PC-3 (cell line): ENCODE measurements around the gene CNKSR3. TPM values are rescaled to one million over a fixed set of nuclear protein-coding genes. Genes with fewer than 3 reads are reported as not detected.

Experiments
- ATAC-seq: fragments of 200-7000 bp; cut with Tn5 transposase; 2 replicates; pipeline ENCODE4 v1.9.1; 2020; ENCODE audit warnings: mild to moderate bottlenecking, moderate library complexity
- BruUV-seq: library from RNA; stranded (reverse); fragments of 400-500 nt; replicated peaks from 2 replicates; lab custom pipeline; 2021; lab: Mats Ljungman, UMichigan
- CTCF ChIA-PET: fragments of 300-600 bp; sonication (Branson Sonifier 250); formaldehyde crosslinking; loops from one replicate; lab custom pipeline; 2022; ENCODE audit warnings: antibody characterized with exemption; lab: Charles Lee
- POLR2A ChIA-PET: fragments of 300-600 bp; sonication (Branson Sonifier 250); formaldehyde crosslinking; loops from one replicate; lab custom pipeline; 2022; ENCODE audit warnings: antibody characterized with exemption; ENCODE audit not compliant: unreplicated experiment; lab: Charles Lee
- DNase-seq: peaks from one replicate; pipeline ENCODE4 v3.0.0-alpha.2; 2015
- H2AFZ ChIP-seq: fragments of 300-600 bp; sonication (generic); 2 replicates; pipeline ENCODE4 v1.6.0; 2016; ENCODE audit warnings: antibody characterized with exemption, low read length
- H3F3A ChIP-seq: fragments of 300-600 bp; sonication (generic); one replicate; pipeline ENCODE4 v1.6.0; 2017; ENCODE audit warnings: antibody characterized with exemption, low read length, control low read depth, mild to moderate bottlenecking; ENCODE audit not compliant: unreplicated experiment
- H3K27ac ChIP-seq: fragments of 300-600 bp; sonication (generic); 2 replicates; pipeline ENCODE4 v1.5.1; 2016; ENCODE audit warnings: mild to moderate bottlenecking, low read length
- H3K27me3 ChIP-seq: fragments of 300-600 bp; sonication (generic); 2 replicates; pipeline ENCODE4 v1.6.1; 2016; ENCODE audit warnings: low read length, mixed read lengths
- H3K36me3 ChIP-seq: fragments of 300-600 bp; sonication (generic); 2 replicates; pipeline ENCODE4 v1.6.1; 2016; ENCODE audit warnings: low read depth, mixed run types, low read length, mixed read lengths
- H3K4me1 ChIP-seq: fragments of 300-600 bp; sonication (generic); 2 replicates; pipeline ENCODE4 v1.5.1; 2016; ENCODE audit warnings: low read length; ENCODE audit not compliant: insufficient read depth
- H3K4me2 ChIP-seq: fragments of 300-600 bp; sonication (generic); 2 replicates; pipeline ENCODE4 v1.6.0; 2016; ENCODE audit warnings: low read length
- H3K4me3 ChIP-seq: fragments of 300-600 bp; sonication (generic); 2 replicates; pipeline ENCODE4 v1.5.1; 2016; ENCODE audit warnings: mild to moderate bottlenecking, low read length, mixed read lengths
- H3K79me2 ChIP-seq: fragments of 300-600 bp; sonication (generic); 2 replicates; pipeline ENCODE4 v1.6.1; 2017; ENCODE audit warnings: low read length, mixed read lengths
- H3K9ac ChIP-seq: fragments of 300-600 bp; sonication (generic); 2 replicates; pipeline ENCODE4 v1.6.0; 2016; ENCODE audit warnings: mild to moderate bottlenecking, low read length
- H3K9me2 ChIP-seq: fragments of 300-600 bp; sonication (generic); replicated peaks from 2 replicates; pipeline ENCODE4 v1.6.1; 2016; ENCODE audit warnings: mixed run types, low read length, mixed read lengths
- H3K9me3 ChIP-seq: fragments of 300-600 bp; sonication (generic); 2 replicates; pipeline ENCODE4 v1.6.1; 2016; ENCODE audit warnings: low read length, mixed read lengths
- H4K20me1 ChIP-seq: fragments of 300-600 bp; sonication (generic); 2 replicates; pipeline ENCODE4 v1.6.1; 2016; ENCODE audit warnings: low read length, mixed read lengths
- CTCF ChIP-seq: fragments of 300-600 bp; sonication (generic); conservative IDR thresholded peaks from 2 replicates; pipeline ENCODE4 v1.5.1; 2017; ENCODE audit warnings: antibody characterized with exemption, low read depth, mild to moderate bottlenecking, low read length
- EZH2 ChIP-seq: fragments of 300-600 bp; sonication (generic); IDR thresholded peaks from one replicate; pipeline ENCODE4 v1.6.1; 2017; ENCODE audit warnings: antibody characterized with exemption, mild to moderate bottlenecking, low read length; ENCODE audit not compliant: unreplicated experiment
- EZH2phosphoT487 ChIP-seq: fragments of 300-600 bp; sonication (generic); IDR thresholded peaks from 2 replicates; pipeline ENCODE4 v1.6.1; 2018; ENCODE audit warnings: mild to moderate bottlenecking, antibody characterized with exemption, low read length, borderline replicate concordance
- intact Hi-C: fragments of 100-400 bp; cut with micrococcal nuclease; formaldehyde crosslinking; loops from 2 replicates; pipeline ENCODE4 v1.9.0; 2023
- total RNA-seq: library from RNA; depleted of rRNA; stranded (reverse); fragments of >200 nt; gene quantifications from 2 replicates; pipeline ENCODE4 v1.2.3, GENCODE V29; 2014

CNKSR3 gene
- total RNA-seq, 1 experiment from 2014 or later: 3.2 TPM

GRCh38 chr6:154371281-154371680, 139.2 kb downstream of the CNKSR3 start:
- intact Hi-C loops: loop anchor here (5.0 kb wide), 1 partner anchor 86 kb away; no protein-coding TSS in a partner anchor
- CTCF ChIA-PET: interaction anchor here (1.4 kb wide), 1 partner anchor 94 kb away, joined by 10 read pairs; no protein-coding TSS in a partner anchor
- H3K27ac ChIP-seq: no peak overlapping the region
- H3K79me2 ChIP-seq: no peaks in the 10 kb centered on the region
- no peaks in the 10 kb centered on the region for H3K4me1 ChIP-seq
- H3K27me3 ChIP-seq: no peaks in the 10 kb centered on the region
- TF ChIP-seq EZH2: no peak
- TF ChIP-seq CTCF: no peak
- no peak for TF ChIP-seq EZH2phosphoT487
- H3K4me3 ChIP-seq: no peak overlapping the region
- H3K9me2 ChIP-seq: no peaks in the 10 kb centered on the region
- no peak for DNase-seq
- H3K4me2 ChIP-seq: no peak overlapping the region
- no peaks in the 10 kb centered on the region for H4K20me1 ChIP-seq
- no peak for ATAC-seq
- H3K9ac ChIP-seq: no peak overlapping the region
- H2AFZ ChIP-seq: no peak overlapping the region
- no TSS peak for BruUV-seq
- no peaks in the 10 kb centered on the region for H3K9me3 ChIP-seq
- H3F3A ChIP-seq: no peaks in the 10 kb centered on the region
- H3K36me3 ChIP-seq: no peaks in the 10 kb centered on the region
- POLR2A ChIA-PET: no interaction called here

GRCh38 chr6:154370545-154370944, 139.9 kb downstream of the CNKSR3 start:
- H3K36me3 ChIP-seq: no peaks in the 10 kb centered on the region
- no peak overlapping the region for H3K9ac ChIP-seq
- 0 out of 2 replicates have a peak overlapping the region, but pooled peaks have one; percentile 20 for H3K4me2 ChIP-seq
- no peaks in the 10 kb centered on the region for H3K27me3 ChIP-seq
- ChIA-PET POLR2A (no interaction called here), CTCF (interaction anchor here (0.5 to 1.4 kb wide), 3 partner anchors 93 to 364 kb away, joined by 3 to 10 read pairs (median 6); no protein-coding TSS in a partner anchor)
- DNase-seq: peak; percentile 47
- BruUV-seq: no TSS peak
- intact Hi-C loops: loop anchor here (1.0 to 5.0 kb wide), 5 partner anchors 40 to 216 kb away; no protein-coding TSS in a partner anchor
- H4K20me1 ChIP-seq: no peaks in the 10 kb centered on the region
- H3K9me3 ChIP-seq: no peaks in the 10 kb centered on the region
- no peaks in the 10 kb centered on the region for H3K4me1 ChIP-seq
- H2AFZ ChIP-seq: no peak overlapping the region
- H3K4me3 ChIP-seq: no peak overlapping the region
- H3K9me2 ChIP-seq: no peaks in the 10 kb centered on the region
- H3K27ac ChIP-seq: no peak overlapping the region
- no peaks in the 10 kb centered on the region for H3F3A ChIP-seq
- peak; percentile 76 for ATAC-seq
- H3K79me2 ChIP-seq: no peaks in the 10 kb centered on the region
- TF ChIP-seq EZH2phosphoT487: no peak
- TF ChIP-seq CTCF: peak; percentile 61

- Histone ChIP-seq H3K36me3 (no peaks in the 10 kb centered on the region), H3K79me2 (no peaks in the 10 kb centered on the region), H3F3A (no peaks in the 10 kb centered on the region), H3K27me3 (no peaks in the 10 kb centered on the region), H3K9me2 (no peaks in the 10 kb centered on the region), H3K4me3 (no peak overlapping the region), H3K27ac (no peak overlapping the region), H3K9me3 (no peaks in the 10 kb centered on the region), H3K9ac (no peak overlapping the region), H2AFZ (no peak overlapping the region), H3K4me2 (no peak overlapping the region), H3K4me1 (no peaks in the 10 kb centered on the region), H4K20me1 (no peaks in the 10 kb centered on the region)
- ChIA-PET POLR2A (no interaction called here), CTCF (no interaction called here)
- intact Hi-C loops: no loop called here
- no peak for TF ChIP-seq EZH2phosphoT487
- no peak for TF ChIP-seq EZH2
- no peak for TF ChIP-seq CTCF
- no TSS peak for BruUV-seq
- DNase-seq (peak; percentile 9), ATAC-seq (no peak)
Measured at GRCh38 chr6:154367839-154368695, 142.4 kb downstream of the CNKSR3 start.
